ENCODE data around the gene OR8S1. TPM values are rescaled to one million over a fixed set of nuclear protein-coding genes. Genes with fewer than 3 reads are reported as not detected.

Gene OR8S1, protein sequence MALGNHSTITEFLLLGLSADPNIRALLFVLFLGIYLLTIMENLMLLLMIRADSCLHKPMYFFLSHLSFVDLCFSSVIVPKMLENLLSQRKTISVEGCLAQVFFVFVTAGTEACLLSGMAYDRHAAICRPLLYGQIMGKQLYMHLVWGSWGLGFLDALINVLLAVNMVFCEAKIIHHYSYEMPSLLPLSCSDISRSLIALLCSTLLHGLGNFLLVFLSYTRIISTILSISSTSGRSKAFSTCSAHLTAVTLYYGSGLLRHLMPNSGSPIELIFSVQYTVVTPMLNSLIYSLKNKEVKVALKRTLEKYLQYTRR
- total RNA-seq, result not detected
- polyA plus RNA-seq, result not detected

DNA sequence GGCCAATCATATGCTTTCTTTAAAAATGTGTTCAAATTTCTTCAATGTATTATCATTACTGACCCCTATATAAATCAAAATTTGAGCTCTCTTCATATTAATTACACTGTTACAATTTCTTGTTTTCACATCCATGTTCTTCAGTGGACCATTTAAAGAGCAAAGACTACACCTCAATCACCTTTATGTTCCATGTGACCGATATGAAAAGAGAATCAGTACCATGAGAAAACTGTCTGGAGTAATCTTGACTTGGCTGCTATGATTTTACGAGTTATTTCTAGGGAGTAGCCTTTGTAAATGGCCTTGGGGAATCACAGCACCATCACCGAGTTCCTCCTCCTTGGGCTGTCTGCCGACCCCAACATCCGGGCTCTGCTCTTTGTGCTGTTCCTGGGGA is at the start of gene OR8S1:
OR8S1 (plus strand) TSS at position 301 of the 400 bp plus-strand sequence; CDS start at position 301, 0 bp downstream.
- Histone ChIP-seq H3K36me3 (no peaks in the 10 kb centered on the region), H3K9me3 (no peaks in the 10 kb centered on the region), H3K27ac (no peak within 1 kb of the TSS), H3K27me3 (no peaks in the 10 kb centered on the region), H3K4me3 (no peak within 1 kb of the TSS), H3K4me1 (no peaks in the 10 kb centered on the region)
- TF ChIP-seq, protein P1, sequence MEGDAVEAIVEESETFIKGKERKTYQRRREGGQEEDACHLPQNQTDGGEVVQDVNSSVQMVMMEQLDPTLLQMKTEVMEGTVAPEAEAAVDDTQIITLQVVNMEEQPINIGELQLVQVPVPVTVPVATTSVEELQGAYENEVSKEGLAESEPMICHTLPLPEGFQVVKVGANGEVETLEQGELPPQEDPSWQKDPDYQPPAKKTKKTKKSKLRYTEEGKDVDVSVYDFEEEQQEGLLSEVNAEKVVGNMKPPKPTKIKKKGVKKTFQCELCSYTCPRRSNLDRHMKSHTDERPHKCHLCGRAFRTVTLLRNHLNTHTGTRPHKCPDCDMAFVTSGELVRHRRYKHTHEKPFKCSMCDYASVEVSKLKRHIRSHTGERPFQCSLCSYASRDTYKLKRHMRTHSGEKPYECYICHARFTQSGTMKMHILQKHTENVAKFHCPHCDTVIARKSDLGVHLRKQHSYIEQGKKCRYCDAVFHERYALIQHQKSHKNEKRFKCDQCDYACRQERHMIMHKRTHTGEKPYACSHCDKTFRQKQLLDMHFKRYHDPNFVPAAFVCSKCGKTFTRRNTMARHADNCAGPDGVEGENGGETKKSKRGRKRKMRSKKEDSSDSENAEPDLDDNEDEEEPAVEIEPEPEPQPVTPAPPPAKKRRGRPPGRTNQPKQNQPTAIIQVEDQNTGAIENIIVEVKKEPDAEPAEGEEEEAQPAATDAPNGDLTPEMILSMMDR (IDR thresholded peaks at IDR 0.05), result no peak
- intact Hi-C loops (cut with DNase I), result no loop called here
- 68 to 80% methylated on average over 5 of the region's 5 CpGs for WGBS, 2 donors
- no peak for ATAC-seq
- no peak for DNase-seq
- FAIRE-seq, result no peak

DNA sequence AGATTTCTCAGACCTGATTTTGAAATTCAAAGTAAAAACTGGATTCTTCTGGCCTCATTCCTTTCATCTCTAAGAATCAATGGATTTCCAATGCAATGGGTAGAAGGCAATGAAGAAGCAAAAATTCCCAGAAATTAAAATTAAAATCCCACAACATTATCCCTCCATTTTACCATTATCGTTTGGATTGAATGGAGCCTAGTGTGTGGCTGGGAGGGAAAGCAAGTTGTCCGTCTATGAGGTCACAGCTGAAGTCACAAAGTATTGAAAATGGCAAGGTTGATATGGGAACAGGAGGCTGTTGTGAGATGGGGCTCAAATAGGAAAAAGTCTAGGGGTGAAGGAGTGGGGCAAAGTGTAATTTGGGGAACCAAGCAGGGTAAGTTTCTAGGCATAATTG is 43.2 kb upstream of the OR8S1 start, which contains the start of gene C12orf54:
C12orf54 (plus strand) TSS at position 301 of the 400 bp plus-strand sequence. CDS start 799 bp downstream, outside the sequence.
- no peak within 1 kb of the TSS for H3K4me3 ChIP-seq
- H3K27me3 ChIP-seq, result no peaks in the 10 kb centered on the region
- FAIRE-seq (no peak), ATAC-seq (no peak), DNase-seq (no peak)
- no peak within 1 kb of the TSS for H3K27ac ChIP-seq
- intact Hi-C loops (cut with DNase I), result no loop called here
- 68 to 80% methylated on average over 2 of the region's 2 CpGs for WGBS, 2 donors
- H3K4me1 ChIP-seq, result no peaks in the 10 kb centered on the region
- TF ChIP-seq, protein P1 (IDR thresholded peaks at IDR 0.05), result no peak
- H3K36me3 ChIP-seq, result no peaks in the 10 kb centered on the region
- H3K9me3 ChIP-seq, result no peaks in the 10 kb centered on the region

DNA sequence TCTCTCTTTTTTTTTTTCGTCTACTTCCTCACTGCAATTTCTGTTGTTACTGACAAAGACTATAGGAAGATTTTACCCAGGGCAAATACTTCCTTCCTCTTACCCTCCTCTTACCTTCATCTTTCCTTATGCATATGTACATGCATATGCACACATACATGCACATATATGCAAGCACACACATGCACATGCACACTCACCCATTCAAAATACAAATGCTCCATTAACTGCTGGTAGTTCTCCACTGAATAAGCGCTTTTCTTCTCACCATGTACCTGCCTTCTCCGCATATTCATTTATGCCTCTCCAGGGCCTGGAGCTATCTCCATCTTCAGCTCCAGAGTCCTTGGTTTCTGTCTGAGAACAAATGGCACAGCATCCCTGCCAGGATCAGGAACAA is 42.5 kb upstream of the OR8S1 start:
- ATAC-seq, result no peak
- Histone ChIP-seq H3K4me1 (no peaks in the 10 kb centered on the region), H3K36me3 (no peaks in the 10 kb centered on the region), H3K9me3 (no peaks in the 10 kb centered on the region), H3K4me3 (no peak overlapping the region), H3K27me3 (no peaks in the 10 kb centered on the region), H3K27ac (no peak overlapping the region)
- DNase-seq, result no peak
- TF ChIP-seq, protein P1 (IDR thresholded peaks at IDR 0.05), result no peak
- FAIRE-seq, result no peak
- WGBS, 2 donors, result 75 to 79% methylated on average over 3 of the region's 3 CpGs
- intact Hi-C loops (cut with DNase I), result no loop called here

DNA sequence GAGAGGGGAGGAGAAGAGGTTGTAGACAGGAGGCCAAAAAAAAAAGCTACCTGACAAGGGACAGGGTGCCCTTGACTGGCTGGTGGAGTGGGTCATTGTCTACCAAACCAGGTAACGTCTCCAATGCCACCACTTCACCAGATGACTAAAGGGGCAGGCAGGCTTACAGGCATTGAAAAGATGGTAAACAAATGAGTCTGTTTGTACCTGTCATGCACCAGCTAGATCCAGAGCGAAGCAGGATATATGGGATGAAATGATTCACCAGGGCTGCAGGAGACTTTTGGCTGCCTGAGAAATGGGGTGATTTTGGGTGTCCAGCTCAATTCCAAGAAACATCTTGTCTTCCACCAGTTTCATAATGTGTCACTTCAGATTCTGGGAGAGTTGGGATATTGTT is 39.2 kb upstream of the OR8S1 start:
- TF ChIP-seq, protein P1 (IDR thresholded peaks at IDR 0.05), result no peak
- no peaks in the 10 kb centered on the region for H3K36me3 ChIP-seq
- FAIRE-seq, result no peak
- no peaks in the 10 kb centered on the region for H3K4me1 ChIP-seq
- H3K4me3 ChIP-seq, result no peak overlapping the region
- intact Hi-C loops (cut with DNase I), result no loop called here
- 57 to 60% methylated on average over 2 of the region's 2 CpGs for WGBS, 2 donors
- H3K27ac ChIP-seq, result no peak overlapping the region
- DNase-seq, result no peak
- no peaks in the 10 kb centered on the region for H3K27me3 ChIP-seq
- no peak for ATAC-seq
- H3K9me3 ChIP-seq, result no peaks in the 10 kb centered on the region

DNA sequence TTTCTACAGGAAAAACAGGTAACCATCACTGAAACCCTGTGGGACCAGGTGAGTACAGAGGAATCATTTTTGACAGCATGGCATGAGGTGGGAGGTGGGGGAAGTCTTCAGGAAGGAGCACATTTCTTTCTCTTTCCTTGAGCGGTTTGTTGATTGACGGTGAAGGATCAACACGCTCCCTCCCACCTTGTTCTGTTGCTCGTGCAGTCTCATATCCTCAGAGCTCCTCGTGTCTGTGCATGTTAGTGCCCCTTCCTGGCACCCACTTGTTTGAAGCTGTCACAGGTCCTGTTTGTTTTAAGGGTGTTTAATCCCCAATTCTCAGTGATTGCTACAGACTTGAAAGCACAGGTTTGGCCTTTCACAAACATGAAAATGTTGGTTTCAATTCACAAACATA is 38.8 kb upstream of the OR8S1 start:
- Histone ChIP-seq H3K36me3 (no peaks in the 10 kb centered on the region), H3K9me3 (no peaks in the 10 kb centered on the region), H3K27me3 (no peaks in the 10 kb centered on the region), H3K27ac (no peak overlapping the region), H3K4me3 (no peak overlapping the region), H3K4me1 (no peaks in the 10 kb centered on the region)
- ATAC-seq (no peak), FAIRE-seq (no peak), DNase-seq (no peak)
- intact Hi-C loops (cut with DNase I), result no loop called here
- TF ChIP-seq, protein P1 (IDR thresholded peaks at IDR 0.05), result no peak
- 51 to 58% methylated on average over 5 of the region's 5 CpGs for WGBS, 2 donors
